SW480 (cell line): ENCODE results near the gene RBFOX2.
"Not testable (repeated sequence)": the region's sequence is repeated elsewhere in the genome, so short reads cannot be mapped to it uniquely, and the experiment has no call there.

ENCODE experiments used
- DNase-seq: peaks from one replicate; pipeline ENCODE4 v3.0.0-alpha.2; 2016; ENCODE audit warnings: low spot score

RBFOX2 gene

GRCh38 chr22:35821654-35822053 lies 207.0 kb downstream of the RBFOX2 start:
- DNase-seq = no peak

DNA sequence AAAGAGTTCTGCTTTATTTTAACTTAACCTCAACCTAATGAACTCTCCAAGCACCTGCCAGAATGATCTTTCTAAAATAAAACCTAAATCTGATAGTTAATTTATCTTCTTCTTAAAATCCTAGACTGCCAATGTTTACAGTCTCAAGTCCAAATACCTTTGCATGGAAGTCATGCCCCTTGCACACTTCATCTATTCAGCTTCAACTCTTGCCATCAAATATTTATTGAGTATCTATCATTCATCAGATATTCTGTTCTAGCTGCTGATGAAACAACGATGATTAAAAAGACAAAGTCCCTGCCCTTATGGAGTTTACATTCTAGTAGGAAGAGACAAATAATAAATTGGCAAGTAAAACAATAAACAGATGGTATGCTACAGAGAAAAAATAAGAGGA lies 209.2 kb downstream of the RBFOX2 start:
- DNase-seq = no peak

GRCh38 chr22:35818897-35819296 lies 209.7 kb downstream of the RBFOX2 start:
- DNase-seq = no peak

GRCh38 chr22:35812600-35812999 lies 216.0 kb downstream of the RBFOX2 start:
- DNase-seq = no peak

DNA sequence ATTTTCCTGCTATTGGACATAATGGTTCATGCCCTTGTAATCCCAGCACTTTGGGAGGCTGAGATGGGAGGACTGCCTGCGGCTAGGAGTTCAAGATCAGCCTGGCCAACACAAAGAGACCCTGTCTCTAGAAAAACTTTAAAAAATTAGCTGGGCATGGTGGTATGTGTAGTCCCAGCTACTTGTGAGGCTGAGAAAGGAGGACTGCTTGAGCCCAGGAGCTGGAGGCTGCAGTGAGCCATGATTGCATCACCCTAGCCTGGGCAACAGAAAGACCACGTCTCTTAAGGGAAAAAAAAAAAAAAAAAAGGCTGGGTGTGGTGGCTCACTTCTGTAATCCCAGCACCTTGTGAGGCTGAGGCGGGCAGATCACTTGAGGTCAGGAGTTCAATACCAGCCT lies 217.0 kb downstream of the RBFOX2 start:
- no peak for DNase-seq

DNA sequence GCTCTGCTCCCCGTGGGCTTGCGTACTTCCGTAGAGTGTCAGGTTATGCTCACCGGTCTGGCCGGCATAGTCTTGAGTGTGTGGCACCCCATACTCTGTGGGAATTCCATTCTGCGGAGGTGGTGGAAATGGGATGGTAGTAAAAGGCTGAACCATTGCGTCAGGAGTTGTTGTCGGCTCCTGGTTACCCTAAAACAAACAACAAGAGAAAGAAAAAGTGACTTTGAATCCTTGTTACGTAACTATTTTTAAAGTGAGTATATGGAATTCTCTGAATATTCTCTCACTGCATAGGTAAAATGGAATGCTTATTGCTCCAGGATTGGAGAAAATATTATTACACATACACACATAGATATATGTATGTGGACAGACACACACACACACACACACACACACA lies 218.8 kb downstream of the RBFOX2 start:
- DNase-seq = no peak

DNA sequence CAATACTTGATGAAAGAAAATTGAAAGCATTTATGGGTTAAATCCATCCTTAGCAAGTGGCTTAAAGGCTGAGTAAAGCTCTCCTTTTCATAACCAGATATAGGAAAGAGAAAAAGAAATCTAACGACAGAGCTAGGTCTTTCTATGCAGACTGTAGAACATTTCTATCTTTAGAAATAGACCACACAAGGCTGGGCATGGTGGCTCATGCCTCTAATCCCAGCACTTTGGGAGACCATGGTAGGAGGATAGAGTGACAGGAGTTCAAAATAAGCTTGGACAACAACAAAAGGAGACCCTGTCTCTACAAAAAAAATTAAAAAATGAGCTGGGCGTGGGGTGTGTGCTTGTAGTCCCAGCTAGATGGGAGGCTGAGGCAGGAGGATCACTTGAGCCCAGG lies 220.2 kb downstream of the RBFOX2 start:
- DNase-seq = no peak

- not testable (repeated sequence) for DNase-seq
Observed at GRCh38 chr22:35806668-35807067, 222.0 kb downstream of the RBFOX2 start.

DNA sequence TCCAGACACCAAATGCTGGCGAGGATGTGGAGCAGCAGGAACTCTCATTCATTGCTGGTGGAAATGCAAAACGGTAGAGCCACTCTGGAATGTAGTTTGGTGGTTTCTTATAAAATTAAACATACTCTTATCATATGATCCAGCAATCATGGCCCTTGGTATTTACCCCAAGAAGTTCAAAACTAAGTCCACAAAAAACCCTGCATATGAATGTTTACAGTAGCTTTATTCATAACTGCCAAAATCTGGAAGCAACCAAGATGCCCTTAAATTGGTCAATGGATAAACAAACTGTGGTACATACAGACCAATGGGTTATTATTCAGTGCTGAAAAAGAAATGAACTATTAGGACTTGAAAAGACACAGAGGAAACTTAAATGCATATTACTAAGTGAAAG lies 223.2 kb downstream of the RBFOX2 start:
- DNase-seq = no peak

DNA sequence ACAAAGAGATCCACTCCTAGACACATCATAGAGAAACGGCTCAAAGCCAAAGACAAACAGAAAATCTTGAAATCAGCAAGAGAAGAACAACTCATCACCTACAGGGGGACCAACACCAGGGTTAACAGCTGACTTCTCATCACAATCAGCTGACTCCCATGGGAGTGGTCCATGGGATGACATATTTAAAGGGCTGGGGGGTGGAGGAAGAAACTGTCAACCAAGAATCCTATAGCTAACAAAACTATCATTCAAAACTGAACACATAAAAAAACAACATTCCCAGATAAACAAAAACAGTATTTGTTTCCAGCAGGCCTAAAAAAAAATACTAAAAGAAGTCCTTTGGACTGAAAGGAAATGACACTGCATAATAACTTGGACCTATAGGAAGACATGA lies 224.2 kb downstream of the RBFOX2 start:
- no peak for DNase-seq

GRCh38 chr22:35802885-35803284 lies 225.7 kb downstream of the RBFOX2 start:
- no peak for DNase-seq

DNA sequence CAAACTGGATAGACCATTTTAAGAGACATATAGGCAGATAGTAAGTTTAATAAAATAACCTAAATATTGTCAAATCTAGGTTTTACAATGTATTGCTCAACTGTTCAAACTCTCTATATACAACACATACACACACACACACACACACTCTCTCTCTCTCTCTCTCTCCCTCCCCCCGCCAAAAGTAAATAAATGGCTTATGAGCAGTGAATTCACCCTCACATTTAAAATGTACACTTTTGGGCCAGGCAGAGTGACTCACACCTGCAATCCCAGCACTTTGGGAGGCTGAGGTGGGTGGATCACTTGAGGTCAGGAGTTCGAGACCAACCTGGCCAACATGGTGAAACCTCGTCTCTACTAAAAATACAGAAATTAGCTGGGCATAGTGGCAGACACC lies 227.3 kb downstream of the RBFOX2 start:
- not testable (repeated sequence) for DNase-seq

GRCh38 chr22:35799150-35799549 lies 229.5 kb downstream of the RBFOX2 start:
- no peak for DNase-seq

DNA sequence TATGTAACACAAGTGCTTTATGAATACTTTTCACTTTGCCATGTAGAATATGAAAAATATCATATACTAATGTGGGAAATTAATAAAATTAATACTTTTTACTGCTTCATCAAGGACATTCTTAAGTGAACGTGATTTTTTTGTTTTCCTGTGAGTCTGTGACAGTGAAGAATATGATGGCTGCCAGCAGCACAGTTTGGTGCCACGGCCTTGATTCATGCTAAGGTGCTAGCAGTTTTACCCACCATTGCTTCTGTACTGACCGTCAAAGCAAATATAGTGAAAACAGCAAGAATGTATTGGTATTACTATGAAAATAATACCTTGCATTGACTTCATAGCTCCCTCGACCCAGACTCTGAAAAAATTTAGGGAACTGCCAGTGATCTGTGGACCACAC lies 231.2 kb downstream of the RBFOX2 start:
- no peak for DNase-seq

DNA sequence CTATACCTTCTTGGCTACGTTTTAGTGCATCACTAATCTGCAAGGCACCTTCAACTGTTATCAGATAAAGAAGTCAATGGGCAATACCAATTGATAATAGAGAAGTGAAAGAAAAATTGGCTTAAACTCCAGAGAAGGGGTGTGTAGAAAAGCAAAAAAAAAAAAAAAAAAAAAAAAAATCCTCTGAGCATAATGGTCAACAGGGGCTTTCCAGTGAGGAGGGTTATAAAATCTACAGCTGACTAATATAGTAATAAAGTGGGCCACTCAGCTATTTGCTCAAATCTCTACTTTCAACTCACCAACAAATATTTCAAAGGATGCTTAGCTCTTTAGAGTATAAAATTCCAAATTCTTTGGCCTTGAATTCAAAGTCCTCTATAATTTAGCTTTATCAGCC lies 233.1 kb downstream of the RBFOX2 start:
- DNase-seq = no peak

- no peak for DNase-seq
Observed at GRCh38 chr22:35792506-35792905, 236.1 kb downstream of the RBFOX2 start.

DNA sequence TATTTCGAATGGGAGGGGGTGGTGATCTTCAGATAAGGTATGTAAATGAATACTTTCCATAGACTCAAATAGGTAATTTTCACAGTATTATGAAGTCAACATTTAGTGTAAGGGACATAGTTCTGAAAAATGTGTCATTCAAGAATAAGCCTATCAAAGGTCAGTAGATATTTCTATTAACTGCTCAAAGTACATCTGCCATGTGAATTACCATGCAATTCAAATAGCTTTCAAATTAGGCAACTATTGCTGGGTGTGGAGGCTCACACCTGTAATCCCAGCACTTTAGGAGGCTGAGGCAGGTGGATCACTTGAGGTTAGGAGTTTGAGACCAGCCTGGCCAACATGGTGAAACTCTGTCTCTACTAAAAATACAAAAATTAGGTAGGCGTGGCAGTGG lies 236.8 kb downstream of the RBFOX2 start:
- not testable (repeated sequence) for DNase-seq

GRCh38 chr22:35785181-35785923 lies 243.3 kb downstream of the RBFOX2 start:
- no peak for DNase-seq

GRCh38 chr22:35784633-35785032 lies 244.0 kb downstream of the RBFOX2 start:
- DNase-seq = no peak

GRCh38 chr22:35783943-35784614 lies 244.5 kb downstream of the RBFOX2 start:
- no peak for DNase-seq

DNA sequence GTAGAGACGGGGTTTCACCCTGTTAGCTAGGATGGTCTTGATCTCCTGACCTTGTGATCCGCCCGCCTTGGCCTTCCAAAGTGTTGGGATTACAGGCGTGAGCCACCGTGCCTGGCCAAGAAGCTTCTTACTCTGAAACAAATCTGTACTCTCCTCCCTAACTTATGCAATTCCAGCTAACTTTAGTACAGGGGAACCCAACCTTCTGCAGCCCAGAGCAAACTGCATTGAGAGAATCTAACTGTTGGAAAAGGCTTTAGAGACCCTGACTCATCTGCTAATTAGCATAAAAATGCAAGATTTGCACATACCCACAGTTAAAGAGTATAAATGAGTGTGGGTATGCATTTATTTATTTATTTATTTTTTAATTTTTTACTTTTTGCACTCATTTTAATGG lies 246.1 kb downstream of the RBFOX2 start:
- DNase-seq = no peak

DNA sequence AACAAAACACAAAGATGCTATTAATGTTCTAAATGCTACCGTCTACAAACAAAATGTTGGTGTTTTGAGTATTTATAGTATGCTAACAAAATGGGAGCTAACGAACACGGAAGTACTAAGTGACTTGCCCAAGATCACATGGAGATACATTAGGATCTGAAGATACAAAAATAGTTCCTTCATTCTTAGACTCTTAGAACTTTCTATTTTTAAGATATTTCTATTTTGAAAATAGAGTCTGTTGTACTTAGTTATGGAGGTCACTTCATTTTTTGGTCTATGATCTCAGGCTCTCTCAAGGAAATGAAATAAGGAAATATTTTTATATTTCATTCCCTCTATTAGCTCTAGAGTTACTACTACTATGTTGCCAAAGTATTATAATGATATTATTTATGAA lies 246.7 kb downstream of the RBFOX2 start:
- DNase-seq = no peak

GRCh38 chr22:35777335-35777975 lies 251.2 kb downstream of the RBFOX2 start:
- no peak for DNase-seq
